GM12878 (cell line): ENCODE results near the gene KEL. TPM values are rescaled to one million over a fixed set of nuclear protein-coding genes. Genes with fewer than 3 reads are reported as not detected.

Experiments used
- ATAC-seq: fragments of 200-7000 bp; cut with Tn5 transposase; 3 replicates; pipeline ENCODE4 v1.9.1; 2020; ENCODE audit warnings: mild to moderate bottlenecking, moderate library complexity
- BruUV-seq: library from RNA; stranded (reverse); fragments of 400-500 nt; replicated peaks from 2 replicates; lab custom pipeline; 2021; lab: Mats Ljungman, UMichigan
- CTCF ChIA-PET: fragments of 300-600 bp; sonication (Branson Sonifier 250); formaldehyde crosslinking; extraction: SDS; loops from one replicate; lab custom pipeline; 2021; ENCODE audit warnings: inconsistent platforms; lab: Yijun Ruan, JAX
- POLR2A ChIA-PET: fragments of 350-600 bp; formaldehyde crosslinking; extraction: SDS; loops from one replicate; lab custom pipeline; 2021; ENCODE audit warnings: inconsistent platforms; lab: Charles Lee
- RAD21 ChIA-PET: fragments of 300-600 bp; sonication (Branson Sonifier 250); formaldehyde crosslinking; loops from one replicate; lab custom pipeline; 2023; ENCODE audit warnings: antibody characterized with exemption; ENCODE audit not compliant: unreplicated experiment; lab: Charles Lee
- SMC1A ChIA-PET: fragments of 300-600 bp; sonication (Branson Sonifier 250); formaldehyde crosslinking; loops from one replicate; lab custom pipeline; 2023; ENCODE audit not compliant: unreplicated experiment, uncharacterized antibody; lab: Charles Lee
- DNase-seq: peaks from one replicate; pipeline ENCODE4 v3.0.0-alpha.2; 2011; ENCODE audit warnings: low read depth, low spot score
- FAIRE-seq: peaks from 3 replicates; lab custom pipeline; 2011; peaks lifted over from hg19 to GRCh38; lab: Jason Lieb, UNC
- H2AFZ ChIP-seq: 2 replicates; pipeline ENCODE4 v1.6.0; 2011; ENCODE audit warnings: low read depth, low read length, control low read depth; ENCODE audit not compliant: control insufficient read depth
- H3K27ac ChIP-seq: 2 replicates; pipeline ENCODE4 v1.5.1; 2011; ENCODE audit warnings: control low read depth; ENCODE audit not compliant: control insufficient read depth, insufficient read depth
- H3K27me3 ChIP-seq, 2 experiments: replicated peaks in 1 of 2; 2 replicates each; pipeline versions ENCODE4 v1.6.0 to v1.6.1; 2011; ENCODE audit warnings: low read length in 1 of 2; ENCODE audit not compliant: control insufficient read depth in 2 of 2, insufficient read depth in 2 of 2
- H3K36me3 ChIP-seq, 2 experiments: 2 replicates each; pipeline ENCODE4 v1.5.1; 2011; ENCODE audit warnings: low read length in 1 of 2; ENCODE audit not compliant: control insufficient read depth in 2 of 2, insufficient read depth in 2 of 2
- H3K4me1 ChIP-seq: 2 replicates; pipeline ENCODE4 v1.6.1; 2011; ENCODE audit warnings: mild to moderate bottlenecking, low read length, moderate library complexity, mixed read lengths; ENCODE audit not compliant: control insufficient read depth, insufficient read depth
- H3K4me2 ChIP-seq: 2 replicates; pipeline ENCODE4 v1.6.0; 2011; ENCODE audit warnings: control low read depth; ENCODE audit not compliant: control insufficient read depth, insufficient read depth
- H3K4me3 ChIP-seq: fragments of 200-600 bp; sonication (generic); 2 replicates; pipeline ENCODE4 v1.5.1; 2016
- H3K79me2 ChIP-seq: 2 replicates; pipeline ENCODE4 v1.6.0; 2011; ENCODE audit warnings: low read length; ENCODE audit not compliant: control insufficient read depth, insufficient read depth
- H3K9ac ChIP-seq: 2 replicates; pipeline ENCODE4 v1.8.0; 2011; ENCODE audit warnings: low read length, control low read depth, mixed read lengths; ENCODE audit not compliant: control insufficient read depth, insufficient read depth
- H3K9me3 ChIP-seq: replicated peaks from 3 replicates; pipeline ENCODE4 v1.5.1; 2011; ENCODE audit warnings: mild to moderate bottlenecking, low read length; ENCODE audit not compliant: control insufficient read depth, insufficient read depth
- H4K20me1 ChIP-seq: 2 replicates; pipeline ENCODE4 v1.6.0; 2011; ENCODE audit not compliant: control insufficient read depth, insufficient read depth
- BACH1 ChIP-seq: fragments of 450-650 bp; IDR thresholded peaks from 2 replicates; pipeline ENCODE4 v1.6.1; 2017; ENCODE audit warnings: mild to moderate bottlenecking, borderline replicate concordance
- BCL3 ChIP-seq: IDR thresholded peaks from 2 replicates; pipeline ENCODE4 v1.6.1; 2011; ENCODE audit warnings: borderline replicate concordance, low read depth, mild to moderate bottlenecking, moderate library complexity, low read length; ENCODE audit not compliant: insufficient read depth, poor library complexity, severe bottlenecking
- BRCA1 ChIP-seq: IDR thresholded peaks from 2 replicates; pipeline ENCODE4 v1.6.1; 2011; ENCODE audit warnings: low read depth, low read length, improper control_type of control experiment
- E2F4 ChIP-seq: IDR thresholded peaks from 2 replicates; pipeline ENCODE4 v1.6.1; 2012; ENCODE audit warnings: low read depth, low read length, improper control_type of control experiment
- HCFC1 ChIP-seq: fragments of 150-350 bp; IDR thresholded peaks from 2 replicates; pipeline ENCODE4 v1.6.1; 2014; ENCODE audit warnings: low read length
- HDAC2 ChIP-seq: fragments of 200-600 bp; sonication (generic); IDR thresholded peaks from 2 replicates; pipeline ENCODE4 v1.6.1; 2017
- MLLT1 ChIP-seq: fragments of 450-650 bp; IDR thresholded peaks from 2 replicates; pipeline ENCODE4 v1.6.1; 2016; ENCODE audit warnings: mild to moderate bottlenecking
- PAX8 ChIP-seq: fragments of 450-650 bp; IDR thresholded peaks from 2 replicates; pipeline ENCODE4 v1.6.1; 2017; ENCODE audit warnings: mild to moderate bottlenecking, moderate library complexity
- PRDM15 ChIP-seq: fragments of 450-650 bp; formaldehyde crosslinking; IDR thresholded peaks from 2 replicates; pipeline ENCODE4 v1.4.0; 2020; ENCODE audit warnings: mild to moderate bottlenecking, moderate library complexity
- RAD21 ChIP-seq: IDR thresholded peaks from 2 replicates; pipeline ENCODE4 v1.6.1; 2011; ENCODE audit warnings: mild to moderate bottlenecking, low read depth, low read length, moderate library complexity; ENCODE audit not compliant: insufficient read depth
- SMAD1 ChIP-seq: fragments of 450-650 bp; IDR thresholded peaks from 2 replicates; pipeline ENCODE4 v1.6.1; 2018; ENCODE audit warnings: mild to moderate bottlenecking, low read depth; ENCODE audit not compliant: partially characterized antibody
- TAF1 ChIP-seq: IDR thresholded peaks from 2 replicates; pipeline ENCODE4 v1.6.1; 2011; ENCODE audit warnings: mild to moderate bottlenecking, low read depth, low read length, borderline replicate concordance
- WGBS: methylation state at CpG from one replicate; pipeline ENCODE4 v1.1.6; 2016; ENCODE audit warnings: low lambda C conversion rate; ENCODE audit not compliant: insufficient replicate concordance, insufficient coverage; ENCODE audit errors: missing lambda C conversion rate; 5-methylcytosine and 5-hydroxymethylcytosine counted together
- in situ Hi-C: fragments of 300-500 bp; cut with MboI; formaldehyde crosslinking; loops from 9 replicates; pipeline ENCODE4 v1.14.3; 2018; ENCODE audit warnings: mixed read lengths
- intact Hi-C: fragments of 100-400 bp; cut with micrococcal nuclease; formaldehyde crosslinking; loops from one replicate; pipeline ENCODE4 v1.14.2; 2022; ENCODE audit not compliant: unreplicated experiment
- polyA plus RNA-seq, 11 experiments: library from polyadenylated mRNA; depleted of rRNA in 4 of 11; unstranded in 6 of 11; stranded (reverse) in 5 of 11; fragments of >200 nt; fragmentation: Nextera tagmentation in 4 of 11; fragmentation: Illumina TruSeq in 1 of 11; extraction: Ambion mirVana in 4 of 11; extraction: Trizol in 1 of 11; gene quantifications; 1 replicate in 1 of 11; 2 replicates in 10 of 11; pipeline versions ENCODE4 v1.2.1 to v1.2.3, GENCODE V29; 2011 to 2016; ENCODE audit warnings: inconsistent platforms in 2 of 11, missing spikeins in 2 of 11, low read depth in 1 of 11
- total RNA-seq, 4 experiments: library from RNA; depleted of rRNA in 3 of 4; stranded (reverse); fragments of >200 nt in 3 of 4; fragmentation: Illumina TruSeq in 1 of 4; extraction: Trizol in 1 of 4; gene quantifications; 2 replicates each; pipeline versions ENCODE4 v1.2.1 to v1.2.3, GENCODE V29; 2013 to 2021
- TF ChIP-seq, protein P1 (sequence below): fragments of 450-650 bp; IDR thresholded peaks from 2 replicates; pipeline ENCODE4 v1.6.1; 2017; ENCODE audit warnings: antibody characterized with exemption, mild to moderate bottlenecking, moderate library complexity

KEL gene
- total and polyA plus RNA-seq, 10 of the 15 experiments (the other 5 are each of a cell fraction or from before 2014, with no cell fraction given), result 0.10 to 0.73 (median 0.23) TPM; not detected in 2

DNA sequence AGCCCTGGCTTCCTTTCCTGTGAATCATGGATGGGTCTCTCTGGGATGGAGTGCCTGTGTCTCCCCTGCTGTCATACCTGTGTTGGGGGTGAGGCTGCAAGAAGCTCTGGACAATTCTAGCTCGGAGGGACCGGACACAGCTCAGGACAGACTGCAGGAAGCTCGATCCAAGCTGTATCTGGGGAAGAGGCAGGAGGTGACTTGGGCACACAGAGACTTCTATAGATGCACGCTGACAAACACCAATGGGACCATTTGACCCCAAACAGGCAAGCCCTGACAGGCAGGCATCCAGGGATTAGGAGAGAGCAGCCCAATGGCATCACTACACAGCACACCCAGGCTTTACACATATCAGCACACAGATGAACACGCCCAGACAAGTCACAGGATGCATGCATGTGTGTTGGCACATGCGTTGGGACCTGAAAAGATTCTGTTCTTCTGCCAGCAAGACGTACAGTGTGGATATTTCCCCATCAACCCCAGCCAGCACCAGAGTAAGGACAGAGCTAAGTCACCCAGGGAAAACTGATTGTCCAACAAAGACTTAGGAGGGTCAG, 18.4 kb downstream of the KEL start:
- DNase-seq (no peak), ATAC-seq (peak; percentile 21; the same call in 1 of the 3 replicates), FAIRE-seq (no peak)
- Histone ChIP-seq H3K79me2 (no peaks in the 10 kb centered on the region), H3K9me3 (no peaks in the 10 kb centered on the region; the same call in 2 of the 3 replicates), H3K36me3 (no peaks in the 10 kb centered on the region), H3K4me1 (no peaks in the 10 kb centered on the region), H3K9ac (no peak overlapping the region), H3K27ac (no peak overlapping the region), H4K20me1 (no peaks in the 10 kb centered on the region), H3K27me3 (no peaks in the 10 kb centered on the region; a peak in 1 of 4 replicates), H3K4me3 (no peak overlapping the region), H2AFZ (0 out of 2 replicates have a peak overlapping the region, but pooled peaks have one; percentile 7), H3K4me2 (no peak overlapping the region)
- SMC1A ChIA-PET, result interaction anchor here (0.9 kb wide), 1 partner anchor 21 kb away, joined by 3 read pairs; no protein-coding TSS in a partner anchor
- RAD21 ChIA-PET, result no interaction called here
- intact Hi-C loops, result no loop called here
- WGBS, result under 1% methylated on average over 7 of the region's 7 CpGs
- CTCF ChIA-PET, result interaction anchor here (0.6 kb wide), 1 partner anchor 49 kb away, joined by 3 read pairs; no protein-coding TSS in a partner anchor
- in situ Hi-C loops, result no loop called here
- POLR2A ChIA-PET, result no interaction called here
- no TSS peak for BruUV-seq
- TF ChIP-seq SMAD1 (no peak), PRDM15 (CRISPR knock-in tag) (no peak), HCFC1 (no peak), BRCA1 (no peak), BCL3 (no peak), HDAC2 (no peak), PAX8 (no peak), E2F4 (no peak), TAF1 (no peak), BACH1 (no peak), MLLT1 (no peak), RAD21 (no peak)
- TF ChIP-seq, protein P1, sequence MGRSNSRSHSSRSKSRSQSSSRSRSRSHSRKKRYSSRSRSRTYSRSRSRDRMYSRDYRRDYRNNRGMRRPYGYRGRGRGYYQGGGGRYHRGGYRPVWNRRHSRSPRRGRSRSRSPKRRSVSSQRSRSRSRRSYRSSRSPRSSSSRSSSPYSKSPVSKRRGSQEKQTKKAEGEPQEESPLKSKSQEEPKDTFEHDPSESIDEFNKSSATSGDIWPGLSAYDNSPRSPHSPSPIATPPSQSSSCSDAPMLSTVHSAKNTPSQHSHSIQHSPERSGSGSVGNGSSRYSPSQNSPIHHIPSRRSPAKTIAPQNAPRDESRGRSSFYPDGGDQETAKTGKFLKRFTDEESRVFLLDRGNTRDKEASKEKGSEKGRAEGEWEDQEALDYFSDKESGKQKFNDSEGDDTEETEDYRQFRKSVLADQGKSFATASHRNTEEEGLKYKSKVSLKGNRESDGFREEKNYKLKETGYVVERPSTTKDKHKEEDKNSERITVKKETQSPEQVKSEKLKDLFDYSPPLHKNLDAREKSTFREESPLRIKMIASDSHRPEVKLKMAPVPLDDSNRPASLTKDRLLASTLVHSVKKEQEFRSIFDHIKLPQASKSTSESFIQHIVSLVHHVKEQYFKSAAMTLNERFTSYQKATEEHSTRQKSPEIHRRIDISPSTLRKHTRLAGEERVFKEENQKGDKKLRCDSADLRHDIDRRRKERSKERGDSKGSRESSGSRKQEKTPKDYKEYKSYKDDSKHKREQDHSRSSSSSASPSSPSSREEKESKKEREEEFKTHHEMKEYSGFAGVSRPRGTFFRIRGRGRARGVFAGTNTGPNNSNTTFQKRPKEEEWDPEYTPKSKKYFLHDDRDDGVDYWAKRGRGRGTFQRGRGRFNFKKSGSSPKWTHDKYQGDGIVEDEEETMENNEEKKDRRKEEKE, result no peak
